ENCODE data around the gene ATP4B. TPM values are rescaled to one million over a fixed set of nuclear protein-coding genes. Genes with fewer than 3 reads are reported as not detected.

Gene ATP4B
- total and polyA plus RNA-seq, 2 donors (not counting 3 experiments of a cell fraction or from before 2014, with no cell fraction given) = 0.06 TPM; not detected in 1

GRCh38 chr13:113644800-113645199 is 13.2 kb downstream of the ATP4B start:
- no peak for TF ChIP-seq GATA2 (IDR thresholded peaks at IDR 0.05; ENCODE audit: insufficient read depth, insufficient read length, low read depth, low read length)
- no peak for TF ChIP-seq MAX (IDR thresholded peaks at IDR 0.05; ENCODE audit: insufficient read depth, insufficient read length)
- TF ChIP-seq POLR2AphosphoS5 (IDR thresholded peaks at IDR 0.05; ENCODE audit: insufficient read depth, low read depth, low read length) = no peak
- no peak for TF ChIP-seq EZH2 (IDR thresholded peaks at IDR 0.05; ENCODE audit: borderline replicate concordance, low read depth, low read length, severe bottlenecking)
- TF ChIP-seq FOS (IDR thresholded peaks at IDR 0.05; ENCODE audit: borderline replicate concordance, insufficient read depth, low read length) = no peak
- TF ChIP-seq JUN (IDR thresholded peaks at IDR 0.05; ENCODE audit: borderline replicate concordance, insufficient read depth, insufficient read length, low read depth) = no peak
- TF ChIP-seq, protein P1, sequence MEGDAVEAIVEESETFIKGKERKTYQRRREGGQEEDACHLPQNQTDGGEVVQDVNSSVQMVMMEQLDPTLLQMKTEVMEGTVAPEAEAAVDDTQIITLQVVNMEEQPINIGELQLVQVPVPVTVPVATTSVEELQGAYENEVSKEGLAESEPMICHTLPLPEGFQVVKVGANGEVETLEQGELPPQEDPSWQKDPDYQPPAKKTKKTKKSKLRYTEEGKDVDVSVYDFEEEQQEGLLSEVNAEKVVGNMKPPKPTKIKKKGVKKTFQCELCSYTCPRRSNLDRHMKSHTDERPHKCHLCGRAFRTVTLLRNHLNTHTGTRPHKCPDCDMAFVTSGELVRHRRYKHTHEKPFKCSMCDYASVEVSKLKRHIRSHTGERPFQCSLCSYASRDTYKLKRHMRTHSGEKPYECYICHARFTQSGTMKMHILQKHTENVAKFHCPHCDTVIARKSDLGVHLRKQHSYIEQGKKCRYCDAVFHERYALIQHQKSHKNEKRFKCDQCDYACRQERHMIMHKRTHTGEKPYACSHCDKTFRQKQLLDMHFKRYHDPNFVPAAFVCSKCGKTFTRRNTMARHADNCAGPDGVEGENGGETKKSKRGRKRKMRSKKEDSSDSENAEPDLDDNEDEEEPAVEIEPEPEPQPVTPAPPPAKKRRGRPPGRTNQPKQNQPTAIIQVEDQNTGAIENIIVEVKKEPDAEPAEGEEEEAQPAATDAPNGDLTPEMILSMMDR (IDR thresholded peaks at IDR 0.05; ENCODE audit: extremely low read depth in 1 of 2, insufficient read depth in 1 of 2, low read depth in 1 of 2, low read length in 2 of 2) = no peak
- no peak for TF ChIP-seq POLR2A (IDR thresholded peaks at IDR 0.05; ENCODE audit: low read depth, low read length)
- TF ChIP-seq MYC (IDR thresholded peaks at IDR 0.05; ENCODE audit: low read depth, low read length) = no peak
- Histone ChIP-seq H4K20me1 (replicated peaks; ENCODE audit: control insufficient read depth, extremely low read depth, insufficient read depth, low read length) (no peaks in the 10 kb centered on the region), H3K27ac (ENCODE audit: insufficient read depth, low read depth, low read length) (no peak overlapping the region), H3K79me2 (ENCODE audit: control insufficient read depth, insufficient read depth, low read length) (no peaks in the 10 kb centered on the region), H3K9ac (replicated peaks; ENCODE audit: extremely low read depth, insufficient read depth, low read length) (no peak overlapping the region), H3K27me3 (ENCODE audit: control insufficient read depth in 2 of 2, insufficient read depth in 2 of 2, low read length in 2 of 2) (no peaks in the 10 kb centered on the region), H3K36me3 (ENCODE audit: control insufficient read depth in 2 of 2, extremely low read depth in 1 of 2, insufficient read depth in 2 of 2, low read length in 2 of 2) (peaks cover 0 to 8% of the 10 kb centered on the region in 2 experiments), H3K9me1 (replicated peaks; ENCODE audit: control insufficient read depth, extremely low read depth, insufficient read depth, low read length) (no peaks in the 10 kb centered on the region), H3K4me1 (ENCODE audit: control insufficient read depth, extremely low read depth, insufficient read depth, low read length) (peaks cover 4% of the 10 kb centered on the region), H3K4me3 (replicated peaks in 1 of 3; ENCODE audit: insufficient read depth in 1 of 3, low read depth in 1 of 3, low read length in 3 of 3) (no peak overlapping the region), H3K9me3 (replicated peaks; ENCODE audit: control insufficient read depth, insufficient read depth, low read length) (no peaks in the 10 kb centered on the region), H3K4me2 (ENCODE audit: insufficient read depth, low read length) (no peak overlapping the region), H2AFZ (ENCODE audit: low read depth, low read length) (no peak overlapping the region)
- ChIA-PET POLR2A (no interaction called here), CTCF (no interaction called here)
- DNase-seq (ENCODE audit: low read depth, low spot score) = no peak
- no peak for FAIRE-seq
- intact Hi-C loops (cut with micrococcal nuclease) (no loop called here), dilution Hi-C loops (cut with MboI; ENCODE audit: extremely low pct_ligation_motif_present, low sequenced_read_pairs) (no loop called here)
- BruUV-seq (replicated peaks) = no TSS peak

Data from endothelial cell of umbilical vein (primary cell).